ENCODE measurements around the gene DTD1. TPM values are rescaled to one million over a fixed set of nuclear protein-coding genes. Genes with fewer than 3 reads are reported as not detected.

The DTD1 gene
- total and polyA plus RNA-seq, 2 of the 13 experiments (the other 11 are each of a cell fraction or from before 2014, with no cell fraction given): 41.2 to 79.3 TPM

DNA sequence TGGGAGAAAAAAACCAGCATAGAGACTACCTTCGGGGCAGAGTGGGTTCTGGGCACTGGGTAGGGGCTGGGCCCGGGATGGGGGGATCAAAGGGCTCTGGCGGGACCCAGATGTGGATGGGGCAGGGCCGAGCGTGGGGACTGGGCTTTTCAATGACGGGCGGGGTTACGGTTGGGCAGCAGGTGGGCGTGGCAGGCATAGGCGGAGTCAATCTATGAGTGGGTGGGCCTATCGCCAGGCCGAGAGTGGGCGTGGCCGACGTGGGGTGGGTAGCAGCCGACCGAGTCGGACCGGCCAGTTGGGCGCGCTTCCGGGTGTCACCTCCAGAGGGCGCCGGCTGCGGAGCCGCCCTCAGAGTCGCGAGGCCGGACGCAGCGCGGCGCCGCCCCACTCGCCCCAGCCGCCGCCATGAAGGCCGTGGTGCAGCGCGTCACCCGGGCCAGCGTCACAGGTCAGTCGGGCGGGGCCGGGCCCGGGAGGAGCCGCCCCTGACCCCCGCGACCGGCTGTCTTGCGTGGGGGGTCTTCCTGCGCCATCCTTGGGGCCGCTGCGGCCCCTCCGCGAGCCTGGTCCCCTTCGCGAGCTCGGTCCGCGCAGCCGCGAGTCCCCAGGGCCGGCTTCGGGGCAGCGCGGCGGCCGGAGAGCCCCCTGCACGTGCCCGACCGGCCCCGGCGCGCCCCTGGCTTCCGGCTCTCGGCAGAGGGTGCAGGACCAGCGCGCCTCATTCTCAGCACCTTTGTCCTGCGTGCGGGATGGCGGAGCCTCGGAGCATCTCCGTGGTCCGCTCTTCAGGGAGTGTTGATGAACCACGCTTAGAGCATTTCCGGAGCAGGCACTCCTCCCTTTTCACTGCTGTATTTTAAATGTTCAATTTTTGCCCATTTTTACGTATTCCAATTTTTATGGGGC lies at the start of gene DTD1 (continued):
- TF ChIP-seq CREB1 (IDR thresholded peaks at IDR 0.05) (peak; percentile 56), CREB1 (CRISPR knock-in tag; IDR thresholded peaks at IDR 0.05) (no peak), ZNF225 (CRISPR knock-in tag; IDR thresholded peaks at IDR 0.05) (peak; percentile 22; the same call in 1 of the 2 replicates), THAP11 (CRISPR knock-in tag; IDR thresholded peaks at IDR 0.05) (peak; percentile 86), ATF3 (CRISPR knock-in tag; IDR thresholded peaks at IDR 0.05) (peak; percentile 6; the same call in 1 of the 2 replicates), ZNF430 (CRISPR knock-in tag; IDR thresholded peaks at IDR 0.05) (peak; percentile 51; the same call in 1 of the 2 replicates), POLR2A (IDR thresholded peaks at IDR 0.05; ENCODE audit: insufficient read depth in 1 of 2, low read depth in 2 of 2, low read length in 2 of 2) (peak; percentile 62 to 76), ELF4 (CRISPR knock-in tag; IDR thresholded peaks at IDR 0.05; ENCODE audit: borderline replicate concordance) (no peak), ZNF180 (CRISPR knock-in tag; IDR thresholded peaks at IDR 0.05; ENCODE audit: borderline replicate concordance, low read depth) (0 out of 2 replicates have a peak, but pooled peaks have one; percentile 73), RARG (CRISPR knock-in tag; IDR thresholded peaks at IDR 0.05; ENCODE audit: low read depth) (no peak), ZNF703 (CRISPR knock-in tag; IDR thresholded peaks at IDR 0.05; ENCODE audit: borderline replicate concordance) (0 out of 2 replicates have a peak, but pooled peaks have one; percentile 57), ZUFSP (CRISPR knock-in tag; IDR thresholded peaks at IDR 0.05; ENCODE audit: borderline replicate concordance) (no peak), FOSL2 (CRISPR knock-in tag; IDR thresholded peaks at IDR 0.05) (peak; percentile 16; the same call in 1 of the 2 replicates)
- TF ChIP-seq, protein P1, sequence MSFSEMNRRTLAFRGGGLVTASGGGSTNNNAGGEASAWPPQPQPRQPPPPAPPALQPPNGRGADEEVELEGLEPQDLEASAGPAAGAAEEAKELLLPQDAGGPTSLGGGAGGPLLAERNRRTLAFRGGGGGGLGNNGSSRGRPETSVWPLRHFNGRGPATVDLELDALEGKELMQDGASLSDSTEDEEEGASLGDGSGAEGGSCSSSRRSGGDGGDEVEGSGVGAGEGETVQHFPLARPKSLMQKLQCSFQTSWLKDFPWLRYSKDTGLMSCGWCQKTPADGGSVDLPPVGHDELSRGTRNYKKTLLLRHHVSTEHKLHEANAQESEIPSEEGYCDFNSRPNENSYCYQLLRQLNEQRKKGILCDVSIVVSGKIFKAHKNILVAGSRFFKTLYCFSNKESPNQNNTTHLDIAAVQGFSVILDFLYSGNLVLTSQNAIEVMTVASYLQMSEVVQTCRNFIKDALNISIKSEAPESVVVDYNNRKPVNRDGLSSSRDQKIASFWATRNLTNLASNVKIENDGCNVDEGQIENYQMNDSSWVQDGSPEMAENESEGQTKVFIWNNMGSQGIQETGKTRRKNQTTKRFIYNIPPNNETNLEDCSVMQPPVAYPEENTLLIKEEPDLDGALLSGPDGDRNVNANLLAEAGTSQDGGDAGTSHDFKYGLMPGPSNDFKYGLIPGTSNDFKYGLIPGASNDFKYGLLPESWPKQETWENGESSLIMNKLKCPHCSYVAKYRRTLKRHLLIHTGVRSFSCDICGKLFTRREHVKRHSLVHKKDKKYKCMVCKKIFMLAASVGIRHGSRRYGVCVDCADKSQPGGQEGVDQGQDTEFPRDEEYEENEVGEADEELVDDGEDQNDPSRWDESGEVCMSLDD (CRISPR knock-in tag; IDR thresholded peaks at IDR 0.05; ENCODE audit: borderline replicate concordance): peak; percentile 91
- TF ChIP-seq, protein P2, sequence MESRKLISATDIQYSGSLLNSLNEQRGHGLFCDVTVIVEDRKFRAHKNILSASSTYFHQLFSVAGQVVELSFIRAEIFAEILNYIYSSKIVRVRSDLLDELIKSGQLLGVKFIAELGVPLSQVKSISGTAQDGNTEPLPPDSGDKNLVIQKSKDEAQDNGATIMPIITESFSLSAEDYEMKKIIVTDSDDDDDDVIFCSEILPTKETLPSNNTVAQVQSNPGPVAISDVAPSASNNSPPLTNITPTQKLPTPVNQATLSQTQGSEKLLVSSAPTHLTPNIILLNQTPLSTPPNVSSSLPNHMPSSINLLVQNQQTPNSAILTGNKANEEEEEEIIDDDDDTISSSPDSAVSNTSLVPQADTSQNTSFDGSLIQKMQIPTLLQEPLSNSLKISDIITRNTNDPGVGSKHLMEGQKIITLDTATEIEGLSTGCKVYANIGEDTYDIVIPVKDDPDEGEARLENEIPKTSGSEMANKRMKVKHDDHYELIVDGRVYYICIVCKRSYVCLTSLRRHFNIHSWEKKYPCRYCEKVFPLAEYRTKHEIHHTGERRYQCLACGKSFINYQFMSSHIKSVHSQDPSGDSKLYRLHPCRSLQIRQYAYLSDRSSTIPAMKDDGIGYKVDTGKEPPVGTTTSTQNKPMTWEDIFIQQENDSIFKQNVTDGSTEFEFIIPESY (CRISPR knock-in tag; IDR thresholded peaks at IDR 0.05): peak; percentile 56
- TF ChIP-seq, protein P3, sequence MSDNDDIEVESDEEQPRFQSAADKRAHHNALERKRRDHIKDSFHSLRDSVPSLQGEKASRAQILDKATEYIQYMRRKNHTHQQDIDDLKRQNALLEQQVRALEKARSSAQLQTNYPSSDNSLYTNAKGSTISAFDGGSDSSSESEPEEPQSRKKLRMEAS (IDR thresholded peaks at IDR 0.05): peak; percentile 94
- TF ChIP-seq, protein P4, sequence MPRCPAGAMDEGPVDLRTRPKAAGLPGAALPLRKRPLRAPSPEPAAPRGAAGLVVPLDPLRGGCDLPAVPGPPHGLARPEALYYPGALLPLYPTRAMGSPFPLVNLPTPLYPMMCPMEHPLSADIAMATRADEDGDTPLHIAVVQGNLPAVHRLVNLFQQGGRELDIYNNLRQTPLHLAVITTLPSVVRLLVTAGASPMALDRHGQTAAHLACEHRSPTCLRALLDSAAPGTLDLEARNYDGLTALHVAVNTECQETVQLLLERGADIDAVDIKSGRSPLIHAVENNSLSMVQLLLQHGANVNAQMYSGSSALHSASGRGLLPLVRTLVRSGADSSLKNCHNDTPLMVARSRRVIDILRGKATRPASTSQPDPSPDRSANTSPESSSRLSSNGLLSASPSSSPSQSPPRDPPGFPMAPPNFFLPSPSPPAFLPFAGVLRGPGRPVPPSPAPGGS (CRISPR knock-in tag; IDR thresholded peaks at IDR 0.05): peak; percentile 91; the same call in 1 of the 2 replicates
